ENCODE results near the gene KREMEN1. TPM values are rescaled to one million over a fixed set of nuclear protein-coding genes. Genes with fewer than 3 reads are reported as not detected.

Gene KREMEN1
- total and polyA plus RNA-seq, 2 experiments from 2014 or later, result 7.5 to 10.5 TPM

GRCh38 chr22:29095459-29095858 lies 22.6 kb downstream of the KREMEN1 start:
- no peaks in the 10 kb centered on the region for H3K27me3 ChIP-seq
- no peaks in the 10 kb centered on the region for H3K36me3 ChIP-seq (replicated peaks; ENCODE audit: insufficient read depth, low read depth)
- H3K4me2 ChIP-seq, result no peak overlapping the region
- H3K4me1 ChIP-seq (ENCODE audit: insufficient read depth), result peaks cover 19% of the 10 kb centered on the region
- H2AFZ ChIP-seq, result no peak overlapping the region
- H4K20me1 ChIP-seq (ENCODE audit: insufficient read depth, poor library complexity, severe bottlenecking), result no peaks in the 10 kb centered on the region
- H3K9me3 ChIP-seq (ENCODE audit: low read depth), result no peaks in the 10 kb centered on the region
- no peaks in the 10 kb centered on the region for H3K79me2 ChIP-seq
- DNase-seq (ENCODE audit: low spot score), result no peak
- H3K27ac ChIP-seq, result no peak overlapping the region
- H3K4me3 ChIP-seq, result no peak overlapping the region
- 51% methylated on average over 2 of the region's 2 CpGs for WGBS (ENCODE audit: low lambda C conversion rate, missing lambda C conversion rate)
- TF ChIP-seq CTCF (IDR thresholded peaks at IDR 0.05; ENCODE audit: poor library complexity) (no peak), EZH2 (IDR thresholded peaks at IDR 0.05; ENCODE audit: borderline replicate concordance) (no peak), EZH2phosphoT487 (IDR thresholded peaks at IDR 0.05; ENCODE audit: low read depth, severe bottlenecking, unreplicated experiment) (no peak)
- H3K9me2 ChIP-seq (replicated peaks; ENCODE audit: insufficient read depth), result no peaks in the 10 kb centered on the region

GRCh38 chr22:29096736-29097669 lies 24.2 kb downstream of the KREMEN1 start:
- peak overlapping the region; percentile 42 for H3K27ac ChIP-seq
- H3K27me3 ChIP-seq, result no peaks in the 10 kb centered on the region
- H3K79me2 ChIP-seq, result no peaks in the 10 kb centered on the region
- no peak overlapping the region for H3K4me3 ChIP-seq
- no peaks in the 10 kb centered on the region for H3K9me2 ChIP-seq (replicated peaks; ENCODE audit: insufficient read depth)
- H3K36me3 ChIP-seq (replicated peaks; ENCODE audit: insufficient read depth, low read depth), result no peaks in the 10 kb centered on the region
- H3K4me1 ChIP-seq (ENCODE audit: insufficient read depth), result peaks cover 19% of the 10 kb centered on the region
- WGBS (ENCODE audit: low lambda C conversion rate, missing lambda C conversion rate), result 53% methylated on average over 13 of the region's 13 CpGs
- no peaks in the 10 kb centered on the region for H3K9me3 ChIP-seq (ENCODE audit: low read depth)
- DNase-seq (ENCODE audit: low spot score), result no peak
- H4K20me1 ChIP-seq (ENCODE audit: insufficient read depth, poor library complexity, severe bottlenecking), result no peaks in the 10 kb centered on the region
- peak overlapping the region; percentile 8 for H3K4me2 ChIP-seq
- TF ChIP-seq CTCF (IDR thresholded peaks at IDR 0.05; ENCODE audit: poor library complexity) (no peak), EZH2 (IDR thresholded peaks at IDR 0.05; ENCODE audit: borderline replicate concordance) (no peak), EZH2phosphoT487 (IDR thresholded peaks at IDR 0.05; ENCODE audit: low read depth, severe bottlenecking, unreplicated experiment) (no peak)
- peak overlapping the region; percentile 12 for H2AFZ ChIP-seq

- no peaks in the 10 kb centered on the region for H3K79me2 ChIP-seq
- no peak overlapping the region for H3K4me2 ChIP-seq
- H3K4me3 ChIP-seq, result no peak overlapping the region
- TF ChIP-seq EZH2 (IDR thresholded peaks at IDR 0.05; ENCODE audit: borderline replicate concordance) (no peak), CTCF (IDR thresholded peaks at IDR 0.05; ENCODE audit: poor library complexity) (no peak), EZH2phosphoT487 (IDR thresholded peaks at IDR 0.05; ENCODE audit: low read depth, severe bottlenecking, unreplicated experiment) (no peak)
- H2AFZ ChIP-seq, result no peak overlapping the region
- H3K36me3 ChIP-seq (replicated peaks; ENCODE audit: insufficient read depth, low read depth), result no peaks in the 10 kb centered on the region
- DNase-seq (ENCODE audit: low spot score), result no peak
- H3K9me2 ChIP-seq (replicated peaks; ENCODE audit: insufficient read depth), result no peaks in the 10 kb centered on the region
- H4K20me1 ChIP-seq (ENCODE audit: insufficient read depth, poor library complexity, severe bottlenecking), result no peaks in the 10 kb centered on the region
- H3K4me1 ChIP-seq (ENCODE audit: insufficient read depth), result peaks cover 19% of the 10 kb centered on the region
- no peaks in the 10 kb centered on the region for H3K9me3 ChIP-seq (ENCODE audit: low read depth)
- 100% methylated on average over 2 of the region's 2 CpGs for WGBS (ENCODE audit: low lambda C conversion rate, missing lambda C conversion rate)
- no peak overlapping the region for H3K27ac ChIP-seq
- no peaks in the 10 kb centered on the region for H3K27me3 ChIP-seq
Measured at GRCh38 chr22:29098296-29098695, 25.5 kb downstream of the KREMEN1 start.
